ENCODE results near the gene ENPP6. TPM values are rescaled to one million over a fixed set of nuclear protein-coding genes. Genes with fewer than 3 reads are reported as not detected.

ENPP6 gene
- total RNA-seq, 1 donor from 2014 or later = 0.41 TPM

DNA sequence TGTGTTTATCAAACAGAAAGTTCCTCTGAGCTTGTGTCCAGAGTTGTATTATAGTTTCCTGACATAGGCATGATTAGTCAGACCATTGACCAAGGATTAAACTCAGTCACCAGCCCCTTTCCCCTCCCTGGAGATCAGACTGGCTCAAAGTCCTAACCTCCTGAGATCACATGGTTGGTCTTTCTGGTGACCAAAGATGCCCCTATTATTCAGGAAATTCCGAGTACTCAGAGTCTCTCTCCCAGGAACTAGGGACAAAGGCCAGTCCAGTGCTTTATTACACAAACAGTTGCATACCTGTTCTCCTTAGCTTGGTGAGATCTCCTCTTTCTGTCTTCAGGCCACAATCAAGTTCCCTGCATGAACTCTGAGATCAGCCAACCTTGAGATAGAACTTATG, 14.5 kb upstream of the ENPP6 start:
- no peak for DNase-seq (ENCODE audit: low spot score)
- no peaks in the 10 kb centered on the region for H3K27me3 Mint-ChIP-seq (ENCODE audit: unreplicated experiment)
- no peak overlapping the region for H3K4me3 Mint-ChIP-seq (ENCODE audit: unreplicated experiment)
- peaks cover 9% of the 10 kb centered on the region for H3K4me1 Mint-ChIP-seq (ENCODE audit: unreplicated experiment)
- TF ChIP-seq CTCF (IDR thresholded peaks at IDR 0.05; ENCODE audit: unreplicated experiment) = no peak
- H3K36me3 Mint-ChIP-seq (ENCODE audit: low read depth, unreplicated experiment) = no peaks in the 10 kb centered on the region
- no peak overlapping the region for H3K27ac Mint-ChIP-seq (ENCODE audit: unreplicated experiment)
- H3K9me3 Mint-ChIP-seq (ENCODE audit: unreplicated experiment) = no peaks in the 10 kb centered on the region

GRCh38 chr4:184231573-184231972, 13.9 kb upstream of the ENPP6 start:
- DNase-seq (ENCODE audit: low spot score) = no peak
- TF ChIP-seq CTCF (IDR thresholded peaks at IDR 0.05; ENCODE audit: unreplicated experiment) = no peak
- Mint-ChIP-seq H3K4me3 (ENCODE audit: unreplicated experiment) (no peak overlapping the region), H3K9me3 (ENCODE audit: unreplicated experiment) (no peaks in the 10 kb centered on the region), H3K27me3 (ENCODE audit: unreplicated experiment) (no peaks in the 10 kb centered on the region), H3K4me1 (ENCODE audit: unreplicated experiment) (peaks cover 9% of the 10 kb centered on the region), H3K27ac (ENCODE audit: unreplicated experiment) (no peak overlapping the region), H3K36me3 (ENCODE audit: low read depth, unreplicated experiment) (no peaks in the 10 kb centered on the region)

GRCh38 chr4:184228056-184228705, 10.5 kb upstream of the ENPP6 start:
- no peak overlapping the region for H3K27ac Mint-ChIP-seq (ENCODE audit: unreplicated experiment)
- H3K27me3 Mint-ChIP-seq (ENCODE audit: unreplicated experiment) = no peaks in the 10 kb centered on the region
- H3K4me1 Mint-ChIP-seq (ENCODE audit: unreplicated experiment) = peaks cover 9% of the 10 kb centered on the region
- no peak overlapping the region for H3K4me3 Mint-ChIP-seq (ENCODE audit: unreplicated experiment)
- TF ChIP-seq CTCF (IDR thresholded peaks at IDR 0.05; ENCODE audit: unreplicated experiment) = no peak
- no peaks in the 10 kb centered on the region for H3K9me3 Mint-ChIP-seq (ENCODE audit: unreplicated experiment)
- H3K36me3 Mint-ChIP-seq (ENCODE audit: low read depth, unreplicated experiment) = no peaks in the 10 kb centered on the region
- no peak for DNase-seq (ENCODE audit: low spot score)

GRCh38 chr4:184216515-184216914, 1.2 kb downstream of the ENPP6 start:
- no peak overlapping the region for H3K27ac Mint-ChIP-seq (ENCODE audit: unreplicated experiment)
- no peak for TF ChIP-seq CTCF (IDR thresholded peaks at IDR 0.05; ENCODE audit: unreplicated experiment)

GRCh38 chr4:184215709-184216328, 1.9 kb downstream of the ENPP6 start:
- Mint-ChIP-seq H3K4me1 (ENCODE audit: unreplicated experiment) (no peaks in the 10 kb centered on the region), H3K27ac (ENCODE audit: unreplicated experiment) (no peak overlapping the region), H3K27me3 (ENCODE audit: unreplicated experiment) (no peaks in the 10 kb centered on the region), H3K4me3 (ENCODE audit: unreplicated experiment) (no peak overlapping the region), H3K9me3 (ENCODE audit: unreplicated experiment) (no peaks in the 10 kb centered on the region), H3K36me3 (ENCODE audit: low read depth, unreplicated experiment) (no peaks in the 10 kb centered on the region)
- TF ChIP-seq CTCF (IDR thresholded peaks at IDR 0.05; ENCODE audit: unreplicated experiment) = no peak
- no peak for DNase-seq (ENCODE audit: low spot score)

More at GRCh38 chr4:184216515-184216914, 1.2 kb downstream of the ENPP6 start:
- Mint-ChIP-seq H3K4me1 (ENCODE audit: unreplicated experiment) (no peaks in the 10 kb centered on the region), H3K36me3 (ENCODE audit: low read depth, unreplicated experiment) (no peaks in the 10 kb centered on the region), H3K27me3 (ENCODE audit: unreplicated experiment) (no peaks in the 10 kb centered on the region), H3K9me3 (ENCODE audit: unreplicated experiment) (no peaks in the 10 kb centered on the region), H3K4me3 (ENCODE audit: unreplicated experiment) (no peak overlapping the region)
- DNase-seq (ENCODE audit: low spot score) = no peak
